HCT116 (cell line): ENCODE results near the gene PLEKHG3. TPM values are rescaled to one million over a fixed set of nuclear protein-coding genes. Genes with fewer than 3 reads are reported as not detected.

Experiments used
- ATAC-seq: fragments of 200-7000 bp; cut with Tn5 transposase; 2 replicates; pipeline ENCODE4 v1.9.1; 2020; ENCODE audit warnings: mild to moderate bottlenecking, moderate library complexity
- BruUV-seq: library from RNA; stranded (reverse); fragments of 400-500 nt; replicated peaks from 2 replicates; lab custom pipeline; 2021; lab: Mats Ljungman, UMichigan
- CTCF ChIA-PET: fragments of 300-600 bp; sonication (Branson Sonifier 250); formaldehyde crosslinking; loops from one replicate; lab custom pipeline; 2021; ENCODE audit warnings: antibody characterized with exemption; lab: Charles Lee
- POLR2A ChIA-PET: fragments of 300-600, 350-600 bp; sonication (Branson Sonifier 250); formaldehyde crosslinking; loops from one replicate; lab custom pipeline; 2021; ENCODE audit warnings: antibody characterized with exemption; lab: Charles Lee
- RAD21 ChIA-PET, 2 experiments: fragments of 300-600 bp; sonication (Branson Sonifier 250); formaldehyde crosslinking; loops; one replicate each; lab custom pipeline; 2023; ENCODE audit warnings: low total read pairs in 2 of 2; ENCODE audit not compliant: uncharacterized antibody in 2 of 2, unreplicated experiment in 2 of 2, low non-redundant PET in 1 of 2; lab: Charles Lee
- DNase-seq: peaks from one replicate; pipeline ENCODE4 v3.0.0-alpha.2; 2010; ENCODE audit warnings: low read depth, low spot score
- H2AFZ ChIP-seq: fragments of 200-600 bp; shearing (Covaris generic), sonication (generic); 2 replicates; pipeline ENCODE4 v1.6.1; 2017; ENCODE audit warnings: low read depth, mixed run types, mixed read lengths, antibody characterized with exemption, low read length; ENCODE audit not compliant: poor library complexity, severe bottlenecking
- H3K27ac ChIP-seq: 2 replicates; pipeline ENCODE4 v1.5.1; 2012; ENCODE audit warnings: low read depth, low read length
- H3K27me3 ChIP-seq: fragments of 200-600 bp; sonication (generic); 2 replicates; pipeline ENCODE4 v1.6.1; 2016; ENCODE audit warnings: mixed run types, low read length, mixed read lengths; ENCODE audit not compliant: insufficient read depth
- H3K36me3 ChIP-seq, 2 experiments: fragments of 200-500 bp in 1 of 2; fragments of 200-600 bp in 1 of 2; sonication (Bioruptor generic) in 1 of 2; sonication (generic) in 1 of 2; 2 replicates each; pipeline versions ENCODE4 v1.5.1 to v1.6.1; 2014 to 2016; ENCODE audit warnings: low read length in 2 of 2, inconsistent platforms in 1 of 2, mixed read lengths in 1 of 2, mixed run types in 1 of 2; ENCODE audit not compliant: insufficient read depth in 2 of 2, control insufficient read depth in 1 of 2
- H3K4me1 ChIP-seq, 2 experiments: fragments of 200-600 bp in 1 of 2; sonication (generic) in 1 of 2; 2 replicates each; pipeline versions ENCODE4 v1.5.1 to v1.6.1; 2012 to 2017; ENCODE audit warnings: low read length in 2 of 2, inconsistent platforms in 1 of 2, mild to moderate bottlenecking in 1 of 2, mixed read lengths in 1 of 2, mixed run types in 1 of 2, moderate library complexity in 1 of 2; ENCODE audit not compliant: insufficient read depth in 2 of 2, control insufficient read depth in 1 of 2
- H3K4me2 ChIP-seq: fragments of 200-600 bp; sonication (generic); 2 replicates; pipeline ENCODE4 v1.6.1; 2017; ENCODE audit warnings: mixed run types, low read length, mixed read lengths
- H3K4me3 ChIP-seq, 2 experiments: fragments of 200-600 bp in 1 of 2; sonication (generic) in 1 of 2; replicated peaks in 1 of 2; 2 replicates each; pipeline ENCODE4 v1.5.1; 2011 to 2016; ENCODE audit warnings: low read length in 2 of 2, control low read depth in 1 of 2, low read depth in 1 of 2, mild to moderate bottlenecking in 1 of 2, mixed read lengths in 1 of 2, mixed run types in 1 of 2
- H3K79me2 ChIP-seq: fragments of 200-600 bp; sonication (generic); 2 replicates; pipeline ENCODE4 v1.6.1; 2017; ENCODE audit warnings: mild to moderate bottlenecking, mixed run types, low read length, moderate library complexity, mixed read lengths; ENCODE audit not compliant: insufficient read depth
- H3K9ac ChIP-seq: fragments of 200-600 bp; sonication (generic); 2 replicates; pipeline ENCODE4 v1.6.1; 2016; ENCODE audit warnings: low read length, mixed read lengths
- H3K9me2 ChIP-seq: fragments of 200-600 bp; sonication (generic), shearing (Covaris generic); 2 replicates; pipeline ENCODE4 v1.6.1; 2017; ENCODE audit warnings: mixed run types, mild to moderate bottlenecking, moderate library complexity; ENCODE audit not compliant: insufficient read depth
- H3K9me3 ChIP-seq, 2 experiments: fragments of 200-500 bp in 1 of 2; fragments of 200-600 bp in 1 of 2; sonication (Bioruptor generic) in 1 of 2; sonication (generic) in 1 of 2; 2 replicates each; pipeline ENCODE4 v1.6.1; 2014 to 2017; ENCODE audit warnings: low read length in 2 of 2, mixed read lengths in 2 of 2, inconsistent platforms in 1 of 2, low read depth in 1 of 2, mild to moderate bottlenecking in 1 of 2, mixed run types in 1 of 2, moderate library complexity in 1 of 2; ENCODE audit not compliant: control insufficient read depth in 1 of 2, insufficient read depth in 1 of 2
- H4K20me1 ChIP-seq: fragments of 200-600 bp; sonication (generic), shearing (Covaris generic); 2 replicates; pipeline ENCODE4 v1.6.1; 2017; ENCODE audit warnings: mixed run types, mild to moderate bottlenecking, moderate library complexity; ENCODE audit not compliant: insufficient read depth
- ELF1 ChIP-seq: IDR thresholded peaks from 2 replicates; pipeline ENCODE4 v1.6.1; 2012; ENCODE audit warnings: low read depth, borderline replicate concordance
- EZH2 ChIP-seq: fragments of 200-600 bp; sonication (generic); IDR thresholded peaks from 2 replicates; pipeline ENCODE4 v1.6.1; 2017; ENCODE audit warnings: antibody characterized with exemption, mixed run types
- JUND ChIP-seq: IDR thresholded peaks from 2 replicates; pipeline ENCODE4 v1.6.1; 2012
- SP1 ChIP-seq: IDR thresholded peaks from 2 replicates; pipeline ENCODE4 v1.6.1; 2012; ENCODE audit warnings: low read depth
- TCF7L2 ChIP-seq: IDR thresholded peaks from 2 replicates; pipeline ENCODE4 v1.7.0; 2011; ENCODE audit warnings: borderline replicate concordance, inconsistent platforms; ENCODE audit not compliant: insufficient read depth, insufficient read length; ENCODE audit errors: extremely low read depth
- intact Hi-C: fragments of 100-400 bp; cut with micrococcal nuclease; formaldehyde crosslinking; loops from 2 replicates; pipeline ENCODE4 v1.10.0; 2022
- total RNA-seq: library from RNA; stranded (reverse); gene quantifications from one replicate; pipeline ENCODE4 v1.2.1, GENCODE V29; 2021; ENCODE audit not compliant: unreplicated experiment
- TF ChIP-seq, protein P1 (sequence below): IDR thresholded peaks from 2 replicates; pipeline ENCODE4 v1.6.1; 2012; ENCODE audit warnings: low read depth

The PLEKHG3 gene
- total RNA-seq, 1 experiment from 2014 or later: 55.6 TPM

DNA sequence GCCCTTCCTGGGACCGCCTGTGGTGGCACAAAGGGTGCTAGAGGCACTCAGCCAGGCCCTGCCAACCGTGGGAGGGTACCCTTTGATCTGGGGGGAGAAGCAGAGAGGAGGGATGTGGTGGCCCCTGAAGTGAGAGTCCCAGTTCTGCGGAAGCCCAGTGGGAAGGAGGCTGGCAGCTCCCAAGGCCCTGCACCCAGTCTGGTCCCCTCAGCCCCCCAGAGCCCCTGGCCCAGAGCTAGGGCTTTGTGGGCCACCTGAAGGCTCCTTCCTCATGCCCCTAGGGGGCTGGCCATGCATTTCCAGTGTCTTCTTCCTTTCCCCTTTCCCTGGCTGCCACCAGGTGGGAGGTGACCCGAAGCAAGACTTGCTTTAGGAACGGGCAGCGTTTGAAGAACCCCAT lies 44.3 kb downstream of the PLEKHG3 start:
- ChIA-PET POLR2A (no interaction called here), CTCF (no interaction called here), RAD21 (no interaction called here)
- no peaks in the 10 kb centered on the region for H3K79me2 ChIP-seq
- no peak overlapping the region for H3K9ac ChIP-seq
- H3K9me2 ChIP-seq: no peaks in the 10 kb centered on the region
- TF ChIP-seq JUND (no peak), SP1 (no peak), EZH2 (no peak), ELF1 (no peak), TCF7L2 (no peak)
- TF ChIP-seq, protein P1, sequence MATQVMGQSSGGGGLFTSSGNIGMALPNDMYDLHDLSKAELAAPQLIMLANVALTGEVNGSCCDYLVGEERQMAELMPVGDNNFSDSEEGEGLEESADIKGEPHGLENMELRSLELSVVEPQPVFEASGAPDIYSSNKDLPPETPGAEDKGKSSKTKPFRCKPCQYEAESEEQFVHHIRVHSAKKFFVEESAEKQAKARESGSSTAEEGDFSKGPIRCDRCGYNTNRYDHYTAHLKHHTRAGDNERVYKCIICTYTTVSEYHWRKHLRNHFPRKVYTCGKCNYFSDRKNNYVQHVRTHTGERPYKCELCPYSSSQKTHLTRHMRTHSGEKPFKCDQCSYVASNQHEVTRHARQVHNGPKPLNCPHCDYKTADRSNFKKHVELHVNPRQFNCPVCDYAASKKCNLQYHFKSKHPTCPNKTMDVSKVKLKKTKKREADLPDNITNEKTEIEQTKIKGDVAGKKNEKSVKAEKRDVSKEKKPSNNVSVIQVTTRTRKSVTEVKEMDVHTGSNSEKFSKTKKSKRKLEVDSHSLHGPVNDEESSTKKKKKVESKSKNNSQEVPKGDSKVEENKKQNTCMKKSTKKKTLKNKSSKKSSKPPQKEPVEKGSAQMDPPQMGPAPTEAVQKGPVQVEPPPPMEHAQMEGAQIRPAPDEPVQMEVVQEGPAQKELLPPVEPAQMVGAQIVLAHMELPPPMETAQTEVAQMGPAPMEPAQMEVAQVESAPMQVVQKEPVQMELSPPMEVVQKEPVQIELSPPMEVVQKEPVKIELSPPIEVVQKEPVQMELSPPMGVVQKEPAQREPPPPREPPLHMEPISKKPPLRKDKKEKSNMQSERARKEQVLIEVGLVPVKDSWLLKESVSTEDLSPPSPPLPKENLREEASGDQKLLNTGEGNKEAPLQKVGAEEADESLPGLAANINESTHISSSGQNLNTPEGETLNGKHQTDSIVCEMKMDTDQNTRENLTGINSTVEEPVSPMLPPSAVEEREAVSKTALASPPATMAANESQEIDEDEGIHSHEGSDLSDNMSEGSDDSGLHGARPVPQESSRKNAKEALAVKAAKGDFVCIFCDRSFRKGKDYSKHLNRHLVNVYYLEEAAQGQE: no peak
- no peak overlapping the region for H2AFZ ChIP-seq
- no peaks in the 10 kb centered on the region for H3K4me1 ChIP-seq
- H3K36me3 ChIP-seq: peaks cover 7 to 11% of the 10 kb centered on the region in 2 experiments; a peak in 3 of 4 replicates
- intact Hi-C loops: no loop called here
- DNase-seq (no peak), ATAC-seq (no peak)
- no peak overlapping the region for H3K4me2 ChIP-seq
- no TSS peak for BruUV-seq
- no peaks in the 10 kb centered on the region for H4K20me1 ChIP-seq
- H3K4me3 ChIP-seq: no peak overlapping the region
- no peaks in the 10 kb centered on the region for H3K9me3 ChIP-seq
- no peak overlapping the region for H3K27ac ChIP-seq
- no peaks in the 10 kb centered on the region for H3K27me3 ChIP-seq
